ENCODE data around the gene MCM3. TPM values are rescaled to one million over a fixed set of nuclear protein-coding genes. Genes with fewer than 3 reads are reported as not detected.

The MCM3 gene
- total RNA-seq, result 12.0 and 17.6 TPM in 2 replicates
- polyA plus RNA-seq (2012), result 12.2 TPM

- peak; percentile 100 for DNase-seq (ENCODE audit: low read depth)
These were observed at the start of gene MCM3 for GRCh38 chr6:52284460-52285176. Gene MCM3, minus strand, starts transcription at chr6:52284742. Its CDS starts 68 bp downstream, at chr6:52284674.

- no peak for DNase-seq (ENCODE audit: low read depth)
These were observed 49.3 kb upstream of the MCM3 start for GRCh38 chr6:52333840-52334200.

GRCh38 chr6:52331793-52332457 is 47.4 kb upstream of the MCM3 start:
- DNase-seq (ENCODE audit: low read depth), result no peak

- DNase-seq (ENCODE audit: low read depth), result no peak
These were observed 45.9 kb upstream of the MCM3 start for GRCh38 chr6:52330470-52330869.

- no peak for DNase-seq (ENCODE audit: low read depth)
These were observed 44.2 kb upstream of the MCM3 start for GRCh38 chr6:52328729-52329128.

GRCh38 chr6:52328303-52328662 is 43.7 kb upstream of the MCM3 start:
- DNase-seq (ENCODE audit: low read depth), result no peak

- no peak for DNase-seq (ENCODE audit: low read depth)
These were observed 42.2 kb upstream of the MCM3 start for GRCh38 chr6:52326540-52327364.

- DNase-seq (ENCODE audit: low read depth), result no peak
These were observed 41.3 kb upstream of the MCM3 start for GRCh38 chr6:52325695-52326471.

- no peak for DNase-seq (ENCODE audit: low read depth)
These were observed 39.6 kb upstream of the MCM3 start for GRCh38 chr6:52324189-52324588.

GRCh38 chr6:52317841-52318581 is 33.5 kb upstream of the MCM3 start:
- DNase-seq (ENCODE audit: low read depth), result peak; percentile 10

- no peak for DNase-seq (ENCODE audit: low read depth)
These were observed 32.7 kb upstream of the MCM3 start for GRCh38 chr6:52317211-52317610.

GRCh38 chr6:52314752-52315151 is 30.2 kb upstream of the MCM3 start:
- no peak for DNase-seq (ENCODE audit: low read depth)

- DNase-seq (ENCODE audit: low read depth), result no peak
These were observed 27.9 kb upstream of the MCM3 start for GRCh38 chr6:52312461-52312860.

- DNase-seq (ENCODE audit: low read depth), result no peak
These were observed 26.4 kb upstream of the MCM3 start for GRCh38 chr6:52310932-52311331.

GRCh38 chr6:52307900-52308372 is 23.4 kb upstream of the MCM3 start:
- no peak for DNase-seq (ENCODE audit: low read depth)

- no peak for DNase-seq (ENCODE audit: low read depth)
These were observed 22.7 kb upstream of the MCM3 start for GRCh38 chr6:52306972-52307870.

- no peak for DNase-seq (ENCODE audit: low read depth)
These were observed 21.6 kb upstream of the MCM3 start for GRCh38 chr6:52305948-52306767.

- peak; percentile 7 for DNase-seq (ENCODE audit: low read depth)
These were observed 20.9 kb upstream of the MCM3 start for GRCh38 chr6:52305411-52305810.

GRCh38 chr6:52304983-52305390 is 20.4 kb upstream of the MCM3 start:
- DNase-seq (ENCODE audit: low read depth), result peak; percentile 23

Data from myocyte (in vitro differentiated cells).